T-cell (primary cell): Measurements from ENCODE around the gene TCEA2. TPM values are rescaled to one million over a fixed set of nuclear protein-coding genes. Genes with fewer than 3 reads are reported as not detected.
A peak's percentile ranks its signal among the peaks of the same experiment; 100 is the strongest.

ENCODE experiments used
- ATAC-seq, 4 experiments: fragments of 200-7000 bp in 3 of 4; fragments of 150-1000 bp in 1 of 4; cut with Tn5 transposase; replicated peaks in 1 of 4; 1 replicate in 3 of 4; 2 replicates in 1 of 4; pipeline ENCODE4 v1.10.0; 2021; ENCODE audit warnings: moderate library complexity in 3 of 4, mild to moderate bottlenecking in 2 of 4, moderate number of reproducible peaks in 1 of 4
- CTCF ChIA-PET, 2 donors: fragments of 300-600 bp; sonication (Branson Sonifier 250); formaldehyde crosslinking; loops; one replicate each; lab custom pipeline; 2022; ENCODE audit warnings: antibody characterized with exemption in 2 of 2; lab: Charles Lee
- POLR2A ChIA-PET, 2 donors: fragments of 300-600 bp; sonication (Branson Sonifier 250); formaldehyde crosslinking; loops; one replicate each; lab custom pipeline; 2022; ENCODE audit warnings: antibody characterized with exemption in 2 of 2; lab: Charles Lee
- DNase-seq, 35 experiments: peaks; one replicate each; pipeline versions ENCODE4 v3.0.0 to v3.0.0-alpha.2; 2013 to 2023
- H3K27ac ChIP-seq: one replicate; pipeline ENCODE4 v1.5.1; 2013; ENCODE audit warnings: low read length
- H3K27me3 ChIP-seq, 2 experiments: replicated peaks in 1 of 2; 1 replicate in 1 of 2; 2 replicates in 1 of 2; pipeline versions ENCODE4 v1.6.1 to v1.7.0; 2013; ENCODE audit warnings: low read length in 1 of 2, mixed read lengths in 1 of 2; ENCODE audit not compliant: control insufficient read depth in 2 of 2, insufficient read depth in 2 of 2; ENCODE audit errors: extremely low read depth in 1 of 2
- H3K36me3 ChIP-seq, 2 donors: 1 replicate in 1 of 2; 2 replicates in 1 of 2; pipeline versions ENCODE4 v1.6.1 to v1.7.0; 2013; ENCODE audit warnings: low read length in 1 of 2; ENCODE audit not compliant: control insufficient read depth in 2 of 2, insufficient read depth in 1 of 2; ENCODE audit errors: extremely low read depth in 1 of 2
- H3K4me1 ChIP-seq, 2 experiments: 1 replicate in 1 of 2; 2 replicates in 1 of 2; pipeline versions ENCODE4 v1.6.1 to v1.7.0; 2013; ENCODE audit warnings: low read length in 2 of 2, mixed read lengths in 1 of 2; ENCODE audit not compliant: insufficient read depth in 2 of 2, control insufficient read depth in 1 of 2; ENCODE audit errors: extremely low read depth in 1 of 2
- H3K4me3 ChIP-seq, 2 donors: 1 replicate in 1 of 2; 2 replicates in 1 of 2; pipeline versions ENCODE4 v1.5.1 to v1.7.0; 2013; ENCODE audit warnings: mild to moderate bottlenecking in 2 of 2, low read length in 1 of 2, moderate library complexity in 1 of 2; ENCODE audit not compliant: control insufficient read depth in 1 of 2; ENCODE audit errors: extremely low read depth in 1 of 2
- H3K9me3 ChIP-seq: 2 replicates; pipeline ENCODE4 v1.7.0; 2013
- H3K27ac Mint-ChIP-seq, 2 donors: one replicate each; pipeline ENCODE4 v1.8.0; 2020 to 2021; ENCODE audit warnings: mild to moderate bottlenecking in 2 of 2, mixed read lengths in 2 of 2
- H3K27me3 Mint-ChIP-seq, 2 donors: one replicate each; pipeline ENCODE4 v1.8.0; 2021 to 2022; ENCODE audit warnings: mixed read lengths in 2 of 2
- H3K36me3 Mint-ChIP-seq: one replicate; pipeline ENCODE4 v1.8.0; 2021; ENCODE audit warnings: mixed read lengths
- H3K4me1 Mint-ChIP-seq, 3 donors: one replicate each; pipeline ENCODE4 v1.8.0; 2020 to 2022; ENCODE audit warnings: mixed read lengths in 3 of 3, mild to moderate bottlenecking in 1 of 3
- H3K4me3 Mint-ChIP-seq, 3 donors: one replicate each; pipeline ENCODE4 v1.8.0; 2020 to 2022; ENCODE audit warnings: mild to moderate bottlenecking in 3 of 3, mixed read lengths in 3 of 3, moderate library complexity in 3 of 3
- H3K9me3 Mint-ChIP-seq, 3 donors: one replicate each; pipeline ENCODE4 v1.8.0; 2020 to 2022; ENCODE audit warnings: mixed read lengths in 3 of 3
- WGBS: methylation state at CpG from one replicate; pipeline ENCODE4 v1.1.5; 2013; ENCODE audit warnings: missing lambda C conversion rate; ENCODE audit not compliant: insufficient coverage; 5-methylcytosine and 5-hydroxymethylcytosine counted together
- total RNA-seq, 35 experiments: library from RNA in 6 of 35; stranded (reverse) in 6 of 35; fragments of 120-200 nt in 1 of 35; gene quantifications; one replicate each; pipeline versions ENCODE4 v1.2.1 to v1.2.4 and lab custom pipeline; 2013 to 2026

Gene TCEA2
- total RNA-seq, 5 donors from 2014 or later (not counting 1 experiment from before 2014, with no cell fraction given) = 25.8 to 49.7 (median 40.1) TPM

GRCh38 chr20:64102647-64103354 lies 39.8 kb downstream of the TCEA2 start:
- CTCF ChIA-PET = interaction anchor here (0.6 to 0.7 kb wide), 5 partner anchors 16 to 400 kb away, joined by 3 to 7 read pairs (median 4); no protein-coding TSS in a partner anchor

GRCh38 chr20:64103871-64104666 lies 41.1 kb downstream of the TCEA2 start:
- Mint-ChIP-seq H3K9me3 (no peaks in the 10 kb centered on the region), H3K4me1 (peaks cover 18 to 31% (median 22%) of the 10 kb centered on the region in 3 donors), H3K4me3 (no peak overlapping the region), H3K27me3 (peaks cover 8 to 19% of the 10 kb centered on the region in 2 donors), H3K27ac (no peak overlapping the region), H3K36me3 (no peaks in the 10 kb centered on the region)
- ChIA-PET CTCF (no interaction called here), POLR2A (no interaction called here)
- DNase-seq = no peak
- H3K9me3 ChIP-seq = no peaks in the 10 kb centered on the region
- ATAC-seq = no peak
- H3K4me3 ChIP-seq = no peak overlapping the region
- no peak overlapping the region for H3K27ac ChIP-seq
- peaks cover 0 to 67% of the 10 kb centered on the region in 2 experiments for H3K27me3 ChIP-seq
- peaks cover 0 to 1% of the 10 kb centered on the region in 2 donors for H3K36me3 ChIP-seq
- WGBS = 90% methylated on average over 13 of the region's 20 CpGs
- H3K4me1 ChIP-seq = peaks cover 2 to 37% of the 10 kb centered on the region in 2 experiments

More at GRCh38 chr20:64102647-64103354, 39.8 kb downstream of the TCEA2 start:
- Mint-ChIP-seq H3K36me3 (no peaks in the 10 kb centered on the region), H3K4me1 (peaks cover 16 to 25% (median 17%) of the 10 kb centered on the region in 3 donors), H3K4me3 (peak overlapping the region; percentile 49 to 78 (median 55)), H3K27me3 (peaks cover 8 to 19% of the 10 kb centered on the region in 2 donors), H3K9me3 (no peaks in the 10 kb centered on the region), H3K27ac (no peak overlapping the region)
- Histone ChIP-seq H3K27me3 (peaks cover 0 to 69% of the 10 kb centered on the region in 2 experiments), H3K4me3 (peak overlapping the region in 1 of 2 donors; percentile 19), H3K9me3 (no peaks in the 10 kb centered on the region), H3K27ac (no peak overlapping the region), H3K36me3 (peaks cover 0 to 9% of the 10 kb centered on the region in 2 donors), H3K4me1 (peaks cover 2 to 36% of the 10 kb centered on the region in 2 experiments)
- peak in 1 of 35 experiments; percentile 1 for DNase-seq
- POLR2A ChIA-PET = interaction anchor here in 1 of 2 donors (0.6 to 0.8 kb wide), 2 partner anchors 17 to 121 kb away, joined by 3 to 5 read pairs; no protein-coding TSS in a partner anchor
- 11% methylated on average over 19 of the region's 30 CpGs for WGBS
- ATAC-seq = no peak

- Mint-ChIP-seq H3K27ac (no peak overlapping the region), H3K4me1 (peaks cover 18 to 31% (median 22%) of the 10 kb centered on the region in 3 donors), H3K36me3 (no peaks in the 10 kb centered on the region), H3K27me3 (peaks cover 8 to 19% of the 10 kb centered on the region in 2 donors), H3K4me3 (no peak overlapping the region), H3K9me3 (no peaks in the 10 kb centered on the region)
- peaks cover 2 to 34% of the 10 kb centered on the region in 2 experiments for H3K4me1 ChIP-seq
- DNase-seq (peak in 1 of 35 experiments; percentile 0), ATAC-seq (no peak)
- CTCF ChIA-PET = no interaction called here
- H3K36me3 ChIP-seq = no peaks in the 10 kb centered on the region
- 94% methylated on average over 24 of the region's 25 CpGs for WGBS
- no peak overlapping the region for H3K4me3 ChIP-seq
- peaks cover 0 to 63% of the 10 kb centered on the region in 2 experiments for H3K27me3 ChIP-seq
- H3K9me3 ChIP-seq = no peaks in the 10 kb centered on the region
- POLR2A ChIA-PET = no interaction called here
- H3K27ac ChIP-seq = no peak overlapping the region
Measured at GRCh38 chr20:64104667-64105451, 41.9 kb downstream of the TCEA2 start.

- WGBS = 91% methylated on average over 39 of the region's 39 CpGs
- Mint-ChIP-seq H3K27ac (no peak overlapping the region), H3K4me1 (peaks cover 14 to 23% (median 22%) of the 10 kb centered on the region in 3 donors), H3K4me3 (no peak overlapping the region), H3K36me3 (no peaks in the 10 kb centered on the region), H3K9me3 (no peaks in the 10 kb centered on the region), H3K27me3 (peaks cover 8 to 19% of the 10 kb centered on the region in 2 donors)
- Histone ChIP-seq H3K4me3 (no peak overlapping the region), H3K36me3 (no peaks in the 10 kb centered on the region), H3K4me1 (peaks cover 0 to 25% of the 10 kb centered on the region in 2 experiments), H3K27me3 (peaks cover 0 to 54% of the 10 kb centered on the region in 2 experiments), H3K27ac (no peak overlapping the region), H3K9me3 (no peaks in the 10 kb centered on the region)
- ATAC-seq (no peak), DNase-seq (peak in 1 of 35 experiments; percentile 2)
- CTCF ChIA-PET = no interaction called here
- POLR2A ChIA-PET = no interaction called here
Measured at GRCh38 chr20:64105846-64106434, 42.9 kb downstream of the TCEA2 start.

GRCh38 chr20:64106435-64106961 lies 43.5 kb downstream of the TCEA2 start:
- Mint-ChIP-seq H3K4me1 (peaks cover 9 to 18% (median 18%) of the 10 kb centered on the region in 3 donors), H3K9me3 (no peaks in the 10 kb centered on the region), H3K27ac (no peak overlapping the region), H3K27me3 (peaks cover 5 to 13% of the 10 kb centered on the region in 2 donors), H3K4me3 (no peak overlapping the region), H3K36me3 (no peaks in the 10 kb centered on the region)
- Histone ChIP-seq H3K27me3 (peaks cover 0 to 49% of the 10 kb centered on the region in 2 experiments), H3K4me1 (peaks cover 0 to 24% of the 10 kb centered on the region in 2 experiments), H3K9me3 (no peaks in the 10 kb centered on the region), H3K36me3 (no peaks in the 10 kb centered on the region), H3K27ac (no peak overlapping the region), H3K4me3 (no peak overlapping the region)
- ChIA-PET CTCF (no interaction called here), POLR2A (no interaction called here)
- DNase-seq (peak in 1 of 35 experiments; percentile 0), ATAC-seq (no peak)
- 93% methylated on average over 27 of the region's 28 CpGs for WGBS
